HS-27A (cell line): ENCODE measurements around the gene OSBPL8.

Experiments
- DNase-seq: peaks from one replicate; pipeline ENCODE4 v3.0.0-alpha.2; 2012; ENCODE audit warnings: low read depth, missing footprints

The OSBPL8 gene

GRCh38 chr12:76559400-76560085, at the start of gene OSBPL8:
TSS of gene OSBPL8 (minus strand) at chr12:76559771. CDS start at chr12:76487551, 72,220 bp downstream.
- DNase-seq = peak; percentile 85

GRCh38 chr12:76608070-76608469, 48.5 kb upstream of the OSBPL8 start:
- DNase-seq = no peak

- DNase-seq = no peak
Measured at GRCh38 chr12:76595056-76595455, 35.5 kb upstream of the OSBPL8 start.

GRCh38 chr12:76591476-76591875, 31.9 kb upstream of the OSBPL8 start:
- DNase-seq = no peak

GRCh38 chr12:76590131-76590530, 30.6 kb upstream of the OSBPL8 start:
- DNase-seq = no peak

GRCh38 chr12:76588881-76589565, 29.5 kb upstream of the OSBPL8 start:
- no peak for DNase-seq

GRCh38 chr12:76587428-76588178, 28.0 kb upstream of the OSBPL8 start:
- DNase-seq = no peak

- DNase-seq = no peak
Measured at GRCh38 chr12:76586764-76587395, 27.3 kb upstream of the OSBPL8 start.

GRCh38 chr12:76583301-76583700, 23.7 kb upstream of the OSBPL8 start:
- DNase-seq = no peak

- DNase-seq = no peak
Measured at GRCh38 chr12:76573840-76574373, 14.3 kb upstream of the OSBPL8 start.

- no peak for DNase-seq
Measured at GRCh38 chr12:76571256-76571655, 11.7 kb upstream of the OSBPL8 start.

GRCh38 chr12:76569685-76570604, 10.4 kb upstream of the OSBPL8 start:
- no peak for DNase-seq

- DNase-seq = no peak
Measured at GRCh38 chr12:76568888-76569551, 9.4 kb upstream of the OSBPL8 start.

GRCh38 chr12:76568130-76568529, 8.6 kb upstream of the OSBPL8 start:
- no peak for DNase-seq

- DNase-seq = no peak
Measured at GRCh38 chr12:76563061-76563460, 3.5 kb upstream of the OSBPL8 start.

GRCh38 chr12:76562130-76562529, 2.6 kb upstream of the OSBPL8 start:
- DNase-seq = no peak

GRCh38 chr12:76560086-76560491, 518 bp upstream of the OSBPL8 start:
- DNase-seq = no peak

GRCh38 chr12:76558684-76559399, 729 bp downstream of the OSBPL8 start:
- peak; percentile 17 for DNase-seq

- no peak for DNase-seq
Measured at GRCh38 chr12:76556368-76556767, 3.2 kb downstream of the OSBPL8 start.

- DNase-seq = no peak
Measured at GRCh38 chr12:76555797-76556196, 3.8 kb downstream of the OSBPL8 start.
